Measurements from ENCODE around the gene C22orf42.

GRCh38 chr22:32203181-32204039 lies 44.3 kb upstream of the C22orf42 start:
- TF ChIP-seq CTCF (conservative IDR thresholded peaks at IDR 0.05 in 1 of 2, IDR thresholded peaks at IDR 0.05 in 1 of 2; ENCODE audit: low read depth in 1 of 2, low read length in 2 of 2) = no peak
- no peak for TF ChIP-seq EZH2 (IDR thresholded peaks at IDR 0.05; ENCODE audit: low read length, missing control alignments)

All from fibroblast of lung (primary cell).